ENCODE results near the gene CNP. TPM values are rescaled to one million over a fixed set of nuclear protein-coding genes. Genes with fewer than 3 reads are reported as not detected.
A peak's percentile ranks its signal among the peaks of the same experiment; 100 is the strongest.

The CNP gene
- total and polyA plus RNA-seq, 2 of the 8 experiments (the other 6 are each of a cell fraction or from before 2014, with no cell fraction given) = 21.9 to 60.6 TPM

DNA sequence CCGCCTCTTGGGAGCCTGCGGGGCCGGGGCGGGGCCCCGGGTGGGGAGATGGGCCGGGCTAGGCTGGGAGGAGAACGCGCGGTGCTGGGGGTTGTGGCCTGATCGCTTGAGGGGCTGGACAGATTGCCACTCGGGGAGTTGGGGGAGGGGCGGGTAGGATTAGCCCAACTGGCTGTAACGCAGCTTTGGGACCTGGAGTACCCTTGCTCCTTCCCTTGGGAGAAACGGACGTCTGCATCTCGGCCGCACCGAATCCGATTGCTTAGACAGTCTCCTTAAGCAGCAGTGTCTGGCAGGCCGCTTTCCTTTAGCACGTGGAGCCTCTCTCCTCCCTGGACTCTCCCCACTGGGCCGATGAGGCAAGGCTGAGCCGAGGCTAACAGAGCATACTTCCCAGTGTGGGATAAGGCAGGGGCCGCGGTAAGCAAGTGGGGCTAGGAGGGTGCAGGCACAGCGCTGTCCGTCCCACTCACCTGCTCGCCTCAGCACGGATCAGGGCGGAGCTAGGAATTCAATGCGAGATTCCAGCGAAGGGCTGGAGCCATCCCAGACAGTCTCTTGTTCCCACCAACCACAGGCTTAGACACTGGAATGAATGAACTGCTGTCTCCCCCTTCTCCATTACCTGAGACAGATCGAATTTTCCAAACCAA is 47.3 kb upstream of the CNP start:
- Histone ChIP-seq H3K27me3 (replicated peaks in 1 of 4; ENCODE audit: control insufficient read depth in 3 of 4, extremely low read depth in 1 of 4, insufficient read depth in 3 of 4, low read length in 3 of 4) (no peaks in the 10 kb centered on the region), H2BK120ac (replicated peaks; ENCODE audit: low read depth, low read length) (peak overlapping the region; percentile 39), H3K23me2 (ENCODE audit: low read depth, low read length) (peaks cover 14% of the 10 kb centered on the region), H4K20me1 (replicated peaks in 1 of 2; ENCODE audit: control insufficient read depth in 1 of 2, insufficient read depth in 2 of 2, low read length in 2 of 2) (peaks cover 17 to 28% of the 10 kb centered on the region in 2 experiments), H3K4me2 (ENCODE audit: insufficient read depth in 1 of 2, low read depth in 2 of 2, low read length in 2 of 2) (peak overlapping the region; percentile 97 to 98), H3K4me1 (replicated peaks in 1 of 4; ENCODE audit: control insufficient read depth in 3 of 4, insufficient read depth in 4 of 4, low read length in 3 of 4) (peaks cover 13 to 31% (median 23%) of the 10 kb centered on the region in 4 experiments), H3K9ac (replicated peaks in 1 of 4; ENCODE audit: extremely low read depth in 1 of 4, low read depth in 3 of 4, low read length in 3 of 4) (peak overlapping the region in 3 of 4 experiments; percentile 67 to 77 (median 75); a peak in 6 of 7 replicates), H3K18ac (ENCODE audit: extremely low read depth, low read length) (peak overlapping the region; percentile 85), H3K9me3 (ENCODE audit: insufficient read depth in 2 of 2, low read depth in 1 of 2, low read length in 1 of 2) (no peaks in the 10 kb centered on the region), H3K36me3 (ENCODE audit: control insufficient read depth in 2 of 4, insufficient read depth in 4 of 4, low read length in 3 of 4) (no peaks in the 10 kb centered on the region), H4K5ac (ENCODE audit: insufficient read length, low read depth, low read length) (peak overlapping the region; percentile 99), H2BK15ac (ENCODE audit: low read length) (peak overlapping the region; percentile 11; the same call in 1 of the 2 replicates), H3K27ac (ENCODE audit: low read depth, low read length) (peak overlapping the region; percentile 62), H2BK12ac (ENCODE audit: low read depth, low read length) (peak overlapping the region; percentile 91), H2BK5ac (ENCODE audit: low read depth, low read length) (peak overlapping the region; percentile 98), H4K8ac (ENCODE audit: extremely low read depth, insufficient read depth, low read length) (peak overlapping the region; percentile 87), H3K23ac (ENCODE audit: insufficient read length) (no peak overlapping the region), H4K91ac (replicated peaks; ENCODE audit: insufficient read length, low read length) (peak overlapping the region; percentile 99), H2BK20ac (ENCODE audit: low read length) (0 out of 2 replicates have a peak overlapping the region, but pooled peaks have one; percentile 15), H2AFZ (ENCODE audit: low read length) (peak overlapping the region; percentile 68), H3K14ac (ENCODE audit: insufficient read length) (no peak overlapping the region), H3K4ac (replicated peaks; ENCODE audit: insufficient read length, low read depth, low read length) (no peak overlapping the region), H3K4me3 (ENCODE audit: extremely low read depth in 1 of 4, insufficient read depth in 2 of 4, low read depth in 3 of 4, low read length in 4 of 4) (peak overlapping the region; percentile 59 to 99 (median 86)), H3K79me2 (ENCODE audit: control insufficient read depth in 1 of 2, insufficient read depth in 2 of 2, low read length in 2 of 2) (peaks cover 21 to 44% of the 10 kb centered on the region in 2 experiments), H2AK5ac (ENCODE audit: low read depth, low read length) (peak overlapping the region; percentile 84; the same call in 1 of the 2 replicates), H3K56ac (replicated peaks; ENCODE audit: insufficient read length, low read depth, low read length) (peak overlapping the region; percentile 96), H3K79me1 (ENCODE audit: low read depth, low read length) (peaks cover 8% of the 10 kb centered on the region)
- ChIA-PET POLR2A (ENCODE audit: partially characterized antibody) (interaction anchor here (0.8 to 8.2 kb wide), 28 partner anchors 10 to 261 kb away, joined by 3 to 67 read pairs (median 5); partner anchors contain the start of genes CNP, DNAJC7, EIF1 and FKBP10), CTCF (ENCODE audit: partially characterized antibody) (interaction anchor here (1.3 to 16.0 kb wide), 3 partner anchors 10 to 43 kb away, joined by 5 to 205 read pairs (median 5); partner anchors contain the start of gene CNP)
- 2% methylated on average over 29 of the region's 33 CpGs; no CpG with 5 or more reads in 1 of the 2 experiments for WGBS, 2 experiments (ENCODE audit: extremely low coverage in 1 of 2, insufficient coverage in 1 of 2, insufficient read length in 1 of 2, insufficient replicate concordance in 2 of 2, low coverage in 1 of 2, low lambda C conversion rate in 2 of 2, missing lambda C conversion rate in 1 of 2)
- peak in 1 of 2 experiments; percentile 82 for DNase-seq (ENCODE audit: low read depth in 1 of 2, low spot score in 2 of 2)
- peak; percentile 32 for FAIRE-seq
- TF ChIP-seq BACH1 (IDR thresholded peaks at IDR 0.05; ENCODE audit: low read length) (peak; percentile 34; the same call in 1 of the 2 replicates), SAP30 (IDR thresholded peaks at IDR 0.05; ENCODE audit: insufficient read depth, insufficient replicate concordance, low read length) (peak; percentile 66), KDM5A (IDR thresholded peaks at IDR 0.05; ENCODE audit: low read length) (no peak), KDM4A (IDR thresholded peaks at IDR 0.05; ENCODE audit: low read depth, low read length, severe bottlenecking) (no peak), POLR2AphosphoS5 (IDR thresholded peaks at IDR 0.05; ENCODE audit: low read depth, low read length) (0 out of 2 replicates have a peak, but pooled peaks have one; percentile 19), HDAC2 (IDR thresholded peaks at IDR 0.05; ENCODE audit: borderline replicate concordance in 1 of 2, low read depth in 2 of 2, low read length in 2 of 2) (peak in 1 of 2 experiments; percentile 52; a peak in 2 of 4 replicates), SIN3A (conservative IDR thresholded peaks at IDR 0.05 in 1 of 2, IDR thresholded peaks at IDR 0.05 in 1 of 2; ENCODE audit: low read depth in 1 of 2, low read length in 2 of 2) (peak in 1 of 2 experiments; percentile 67; a peak in 2 of 4 replicates), TAF7 (optimal IDR thresholded peaks at IDR 0.05; ENCODE audit: borderline replicate concordance, low read depth, low read length) (no peak)
- TF ChIP-seq, protein P1, sequence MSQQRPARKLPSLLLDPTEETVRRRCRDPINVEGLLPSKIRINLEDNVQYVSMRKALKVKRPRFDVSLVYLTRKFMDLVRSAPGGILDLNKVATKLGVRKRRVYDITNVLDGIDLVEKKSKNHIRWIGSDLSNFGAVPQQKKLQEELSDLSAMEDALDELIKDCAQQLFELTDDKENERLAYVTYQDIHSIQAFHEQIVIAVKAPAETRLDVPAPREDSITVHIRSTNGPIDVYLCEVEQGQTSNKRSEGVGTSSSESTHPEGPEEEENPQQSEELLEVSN (IDR thresholded peaks at IDR 0.05) = 0 out of 2 replicates have a peak, but pooled peaks have one; percentile 14

All from H1 (cell line).